Tibial nerve (tissue), 4 donors: ENCODE data around the gene RIMS1. TPM values are rescaled to one million over a fixed set of nuclear protein-coding genes. Genes with fewer than 3 reads are reported as not detected.

Experiments used
- DNase-seq, 2 donors: peaks; one replicate each; pipeline ENCODE4 v3.0.0-alpha.2; 2019; ENCODE audit warnings: low spot score in 2 of 2
- H3K27ac ChIP-seq, 4 donors: fragments of 200-600 bp; sonication (generic) in 3 of 4; one replicate each; pipeline ENCODE4 v1.5.1; 2017 to 2019; ENCODE audit warnings: mild to moderate bottlenecking in 1 of 4
- H3K27me3 ChIP-seq, 2 donors: fragments of 200-600 bp; sonication (generic) in 1 of 2; one replicate each; pipeline versions ENCODE4 v1.5.1 to v1.6.0; 2017 to 2019
- H3K36me3 ChIP-seq, 3 donors: fragments of 200-600 bp; sonication (generic); one replicate each; pipeline ENCODE4 v1.5.1; 2018 to 2019
- H3K4me1 ChIP-seq, 4 donors: fragments of 200-600 bp; sonication (generic) in 3 of 4; one replicate each; pipeline ENCODE4 v1.5.1; 2017 to 2019
- H3K4me3 ChIP-seq, 4 donors: fragments of 200-600 bp; sonication (generic) in 3 of 4; one replicate each; pipeline ENCODE4 v1.5.1; 2017 to 2019; ENCODE audit warnings: mild to moderate bottlenecking in 1 of 4, moderate library complexity in 1 of 4
- H3K9me3 ChIP-seq, 4 donors: fragments of 200-600 bp; sonication (generic) in 3 of 4; one replicate each; pipeline ENCODE4 v1.5.1; 2017 to 2019
- EP300 ChIP-seq, 2 donors: sonication (generic); formaldehyde crosslinking; IDR thresholded peaks; one replicate each; pipeline ENCODE4 v1.6.1; 2017; ENCODE audit warnings: antibody characterized with exemption in 2 of 2, mild to moderate bottlenecking in 1 of 2
- POLR2A ChIP-seq, 2 donors: fragments of 450-650 bp; IDR thresholded peaks; one replicate each; pipeline ENCODE4 v1.6.1; 2017; ENCODE audit warnings: antibody characterized with exemption in 2 of 2, mild to moderate bottlenecking in 2 of 2, moderate library complexity in 2 of 2
- WGBS, 2 donors: methylation state at CpG; one replicate each; pipeline ENCODE4 v1.1.5; 2018; 5-methylcytosine and 5-hydroxymethylcytosine counted together
- total RNA-seq, 4 donors: library from RNA; depleted of rRNA; stranded (reverse); fragments of >200 nt; gene quantifications; one replicate each; pipeline ENCODE4 v1.1.0, GENCODE V29; 2016
- TF ChIP-seq, protein P1 (sequence below), 5 experiments: fragments of 200-600 bp in 3 of 5; fragments of 450-650 bp in 2 of 5; sonication (generic) in 3 of 5; IDR thresholded peaks; one replicate each; pipeline ENCODE4 v1.5.1; 2016 to 2019; ENCODE audit warnings: antibody characterized with exemption in 5 of 5, mild to moderate bottlenecking in 3 of 5, moderate library complexity in 2 of 5

The RIMS1 gene
- total RNA-seq, 4 donors from 2014 or later: 1.3 to 5.1 (median 3.3) TPM

DNA sequence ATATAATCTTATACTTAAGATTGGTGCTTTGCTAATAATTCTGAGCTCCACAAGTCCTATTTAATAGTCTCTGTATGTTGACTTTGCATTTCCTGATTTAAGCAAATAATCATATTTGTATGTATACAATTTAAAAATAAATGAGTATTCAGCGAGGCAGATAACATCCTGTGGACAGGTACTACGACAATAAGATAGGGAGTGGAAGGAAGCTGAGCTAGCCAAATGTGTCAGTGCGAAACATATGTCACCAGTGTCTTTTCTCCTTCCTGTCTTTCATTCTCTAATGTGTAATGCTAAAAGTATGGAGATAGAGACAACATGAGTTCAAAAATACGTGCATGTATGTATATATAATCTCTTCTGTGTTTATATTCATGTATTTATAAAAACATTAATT lies 375.9 kb downstream of the RIMS1 start:
- Histone ChIP-seq H3K4me1 (no peaks in the 10 kb centered on the region), H3K36me3 (no peaks in the 10 kb centered on the region), H3K9me3 (no peaks in the 10 kb centered on the region), H3K27me3 (no peaks in the 10 kb centered on the region), H3K27ac (no peak overlapping the region), H3K4me3 (no peak overlapping the region)
- 68 to 84% methylated on average over 4 of the region's 4 CpGs for WGBS, 2 donors
- TF ChIP-seq EP300 (IDR thresholded peaks at IDR 0.05): no peak
- TF ChIP-seq, protein P1, sequence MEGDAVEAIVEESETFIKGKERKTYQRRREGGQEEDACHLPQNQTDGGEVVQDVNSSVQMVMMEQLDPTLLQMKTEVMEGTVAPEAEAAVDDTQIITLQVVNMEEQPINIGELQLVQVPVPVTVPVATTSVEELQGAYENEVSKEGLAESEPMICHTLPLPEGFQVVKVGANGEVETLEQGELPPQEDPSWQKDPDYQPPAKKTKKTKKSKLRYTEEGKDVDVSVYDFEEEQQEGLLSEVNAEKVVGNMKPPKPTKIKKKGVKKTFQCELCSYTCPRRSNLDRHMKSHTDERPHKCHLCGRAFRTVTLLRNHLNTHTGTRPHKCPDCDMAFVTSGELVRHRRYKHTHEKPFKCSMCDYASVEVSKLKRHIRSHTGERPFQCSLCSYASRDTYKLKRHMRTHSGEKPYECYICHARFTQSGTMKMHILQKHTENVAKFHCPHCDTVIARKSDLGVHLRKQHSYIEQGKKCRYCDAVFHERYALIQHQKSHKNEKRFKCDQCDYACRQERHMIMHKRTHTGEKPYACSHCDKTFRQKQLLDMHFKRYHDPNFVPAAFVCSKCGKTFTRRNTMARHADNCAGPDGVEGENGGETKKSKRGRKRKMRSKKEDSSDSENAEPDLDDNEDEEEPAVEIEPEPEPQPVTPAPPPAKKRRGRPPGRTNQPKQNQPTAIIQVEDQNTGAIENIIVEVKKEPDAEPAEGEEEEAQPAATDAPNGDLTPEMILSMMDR (IDR thresholded peaks at IDR 0.05): no peak
- TF ChIP-seq POLR2A (IDR thresholded peaks at IDR 0.05): no peak
- no peak for DNase-seq

DNA sequence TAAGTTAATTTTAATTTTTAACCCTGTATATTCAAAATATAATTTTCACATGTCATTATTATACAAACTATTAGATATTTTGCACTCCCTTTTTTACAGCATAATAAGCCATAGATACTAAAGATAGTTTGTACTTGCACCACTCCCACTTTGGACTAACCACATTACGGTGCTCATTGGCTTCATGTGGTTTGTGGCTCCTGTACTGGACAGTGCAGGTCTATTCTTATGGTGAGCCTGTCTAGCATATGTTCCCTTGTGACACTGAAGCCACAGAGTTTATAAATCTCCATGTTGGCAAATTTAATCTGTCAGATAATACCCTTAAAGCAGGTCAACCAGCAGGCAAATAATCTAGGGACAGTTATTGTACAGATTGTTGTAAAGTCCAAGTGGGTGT lies 381.1 kb downstream of the RIMS1 start:
- Histone ChIP-seq H3K27ac (no peak overlapping the region), H3K4me1 (no peaks in the 10 kb centered on the region), H3K9me3 (no peaks in the 10 kb centered on the region), H3K4me3 (no peak overlapping the region), H3K27me3 (no peaks in the 10 kb centered on the region), H3K36me3 (no peaks in the 10 kb centered on the region)
- 89 to 91% methylated on average over 1 of the region's 1 CpG for WGBS, 2 donors
- DNase-seq: no peak
- TF ChIP-seq POLR2A (IDR thresholded peaks at IDR 0.05) (no peak), EP300 (IDR thresholded peaks at IDR 0.05) (no peak)
- TF ChIP-seq, protein P1 (IDR thresholded peaks at IDR 0.05): no peak

DNA sequence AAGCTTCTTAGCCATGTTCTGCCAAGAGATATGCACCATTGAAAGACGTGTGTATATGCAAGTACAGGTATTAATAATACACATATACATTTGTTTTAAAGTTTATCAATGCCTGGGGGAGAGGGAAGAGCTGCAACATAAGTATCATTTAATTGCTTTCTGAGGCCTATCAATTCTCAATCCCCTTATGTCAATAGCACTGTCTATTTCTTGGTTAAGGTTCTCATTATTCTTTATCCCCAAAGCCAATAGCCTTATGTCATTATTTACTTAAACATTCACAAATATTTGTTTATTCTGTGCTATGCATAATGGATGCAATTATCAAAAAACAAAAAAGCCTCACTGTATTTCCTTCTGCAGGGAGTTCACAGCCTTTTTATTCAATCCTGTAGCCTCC lies 385.2 kb downstream of the RIMS1 start:
- Histone ChIP-seq H3K9me3 (no peaks in the 10 kb centered on the region), H3K27me3 (no peaks in the 10 kb centered on the region), H3K4me1 (no peaks in the 10 kb centered on the region), H3K4me3 (no peak overlapping the region), H3K36me3 (no peaks in the 10 kb centered on the region), H3K27ac (no peak overlapping the region)
- TF ChIP-seq EP300 (IDR thresholded peaks at IDR 0.05) (no peak), POLR2A (IDR thresholded peaks at IDR 0.05) (no peak)
- TF ChIP-seq, protein P1 (IDR thresholded peaks at IDR 0.05): no peak
- 71 to 79% methylated on average over 1 of the region's 1 CpG for WGBS, 2 donors
- DNase-seq: no peak

DNA sequence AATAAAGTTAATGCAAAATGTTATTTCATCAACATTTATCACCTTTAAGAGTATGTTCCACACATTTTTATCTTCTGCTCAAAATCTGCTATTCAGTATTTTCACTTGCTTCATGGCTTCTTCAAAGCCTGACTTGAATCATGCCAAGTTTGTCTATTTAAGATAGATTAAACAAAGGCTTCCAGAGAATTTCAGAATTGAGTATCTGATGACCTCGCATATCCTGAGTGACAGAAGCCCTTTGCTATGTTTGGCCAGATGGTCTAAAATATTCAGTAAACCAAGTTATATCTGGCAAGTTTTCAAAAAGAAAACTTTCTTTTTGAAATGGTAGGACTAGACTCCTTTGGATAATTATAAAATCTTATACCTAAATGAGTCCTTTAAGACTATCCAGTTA lies 386.6 kb downstream of the RIMS1 start:
- TF ChIP-seq, protein P1 (IDR thresholded peaks at IDR 0.05): no peak
- TF ChIP-seq EP300 (IDR thresholded peaks at IDR 0.05) (no peak), POLR2A (IDR thresholded peaks at IDR 0.05) (no peak)

DNA sequence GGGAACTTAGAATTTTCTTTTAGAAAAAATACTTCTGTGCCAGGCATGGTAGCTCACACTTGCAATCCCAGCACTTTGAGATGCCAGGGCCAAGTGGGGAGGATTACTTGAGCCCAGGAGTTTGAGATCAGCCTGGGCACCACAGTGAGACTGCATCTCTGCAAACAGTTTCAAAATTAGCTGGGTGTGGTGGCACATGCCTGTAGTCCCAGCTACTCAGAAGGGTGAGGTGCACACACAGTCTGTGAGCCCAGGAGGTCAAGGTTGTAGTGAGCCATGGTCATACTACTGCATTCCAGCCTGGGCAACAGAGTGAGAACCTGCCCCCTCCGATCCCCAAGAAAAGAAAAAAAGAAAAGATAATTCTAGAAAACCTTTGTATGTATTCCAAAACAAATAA lies 389.5 kb downstream of the RIMS1 start:
- Histone ChIP-seq H3K9me3 (no peaks in the 10 kb centered on the region), H3K36me3 (no peaks in the 10 kb centered on the region), H3K4me1 (no peaks in the 10 kb centered on the region), H3K4me3 (no peak overlapping the region), H3K27me3 (no peaks in the 10 kb centered on the region), H3K27ac (no peak overlapping the region)
- WGBS, 2 donors: 86 to 100% methylated on average over 1 of the region's 1 CpG
- no peak for DNase-seq
- TF ChIP-seq POLR2A (IDR thresholded peaks at IDR 0.05) (no peak), EP300 (IDR thresholded peaks at IDR 0.05) (no peak)
- TF ChIP-seq, protein P1 (IDR thresholded peaks at IDR 0.05): no peak

More for the DNA sequence above, 386.6 kb downstream of the RIMS1 start:
- H3K36me3 ChIP-seq: no peaks in the 10 kb centered on the region
- no peak overlapping the region for H3K27ac ChIP-seq
- H3K9me3 ChIP-seq: no peaks in the 10 kb centered on the region
- H3K4me3 ChIP-seq: no peak overlapping the region
- H3K27me3 ChIP-seq: no peaks in the 10 kb centered on the region
- DNase-seq: no peak
- no peaks in the 10 kb centered on the region for H3K4me1 ChIP-seq
- WGBS, 2 donors: 23 to 24% methylated on average over 1 of the region's 1 CpG
